H54 (cell line): Measurements from ENCODE around the gene ATXN7.

ENCODE experiments used
- DNase-seq: peaks from one replicate; pipeline ENCODE4 v3.0.0; 2011; ENCODE audit warnings: low spot score, mixed read lengths; ENCODE audit not compliant: insufficient read length
- FAIRE-seq: peaks from 3 replicates; lab custom pipeline; 2011; peaks lifted over from hg19 to GRCh38; lab: Jason Lieb, UNC
- POLR2A ChIP-seq: IDR thresholded peaks from 2 replicates; pipeline ENCODE4 v1.6.1; 2011; ENCODE audit warnings: low read depth, mild to moderate bottlenecking, low read length

Gene ATXN7

GRCh38 chr3:63992516-63993209 is 129.0 kb downstream of the ATXN7 start:
- FAIRE-seq (no peak), DNase-seq (no peak)
- no peak for TF ChIP-seq POLR2A

DNA sequence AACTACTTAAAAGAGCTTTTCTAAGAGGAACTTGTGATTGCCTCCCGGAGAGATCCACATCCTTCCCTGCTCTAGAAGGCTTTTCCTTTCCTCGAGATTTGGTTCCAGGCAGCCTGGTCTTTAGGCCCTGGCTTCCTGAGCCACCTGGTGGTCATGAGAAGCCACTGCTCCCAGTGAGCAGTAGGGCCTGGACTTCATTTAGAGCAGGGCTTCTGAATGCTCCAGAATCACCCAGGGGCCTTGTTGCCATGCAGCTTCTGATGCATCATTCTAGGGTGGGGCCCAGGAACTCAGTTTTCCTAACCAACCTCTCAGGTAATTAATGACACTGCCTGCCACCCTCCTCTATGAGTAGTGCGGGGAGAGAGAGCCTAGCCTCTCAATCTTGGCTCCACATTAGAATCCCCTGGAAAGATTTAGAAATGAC is 130.0 kb downstream of the ATXN7 start:
- peak; percentile 23 for FAIRE-seq

DNA sequence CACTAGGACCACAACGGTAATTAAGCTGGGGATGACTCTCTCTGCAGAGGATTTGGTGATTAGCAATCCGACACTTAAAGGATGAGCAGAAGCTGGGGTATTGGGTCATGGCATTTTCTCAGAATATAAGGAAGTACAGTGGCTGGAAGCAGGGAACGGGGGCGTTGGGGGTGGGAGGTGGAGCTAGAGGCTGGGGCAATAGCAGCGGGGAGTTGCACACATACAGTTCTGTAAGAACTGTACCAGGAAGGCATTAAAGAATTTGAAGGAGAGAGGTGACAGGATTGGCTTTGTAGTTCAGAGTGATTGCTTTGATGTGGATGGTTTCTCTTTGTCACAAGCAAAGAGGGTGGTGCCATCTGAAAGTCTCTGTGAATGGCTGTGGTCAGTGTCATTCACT is 131.4 kb downstream of the ATXN7 start:
- no peak for TF ChIP-seq POLR2A
- FAIRE-seq (no peak), DNase-seq (no peak)

More for the DNA sequence above, 130.0 kb downstream of the ATXN7 start:
- no peak for TF ChIP-seq POLR2A
- peak; percentile 63 for DNase-seq

DNA sequence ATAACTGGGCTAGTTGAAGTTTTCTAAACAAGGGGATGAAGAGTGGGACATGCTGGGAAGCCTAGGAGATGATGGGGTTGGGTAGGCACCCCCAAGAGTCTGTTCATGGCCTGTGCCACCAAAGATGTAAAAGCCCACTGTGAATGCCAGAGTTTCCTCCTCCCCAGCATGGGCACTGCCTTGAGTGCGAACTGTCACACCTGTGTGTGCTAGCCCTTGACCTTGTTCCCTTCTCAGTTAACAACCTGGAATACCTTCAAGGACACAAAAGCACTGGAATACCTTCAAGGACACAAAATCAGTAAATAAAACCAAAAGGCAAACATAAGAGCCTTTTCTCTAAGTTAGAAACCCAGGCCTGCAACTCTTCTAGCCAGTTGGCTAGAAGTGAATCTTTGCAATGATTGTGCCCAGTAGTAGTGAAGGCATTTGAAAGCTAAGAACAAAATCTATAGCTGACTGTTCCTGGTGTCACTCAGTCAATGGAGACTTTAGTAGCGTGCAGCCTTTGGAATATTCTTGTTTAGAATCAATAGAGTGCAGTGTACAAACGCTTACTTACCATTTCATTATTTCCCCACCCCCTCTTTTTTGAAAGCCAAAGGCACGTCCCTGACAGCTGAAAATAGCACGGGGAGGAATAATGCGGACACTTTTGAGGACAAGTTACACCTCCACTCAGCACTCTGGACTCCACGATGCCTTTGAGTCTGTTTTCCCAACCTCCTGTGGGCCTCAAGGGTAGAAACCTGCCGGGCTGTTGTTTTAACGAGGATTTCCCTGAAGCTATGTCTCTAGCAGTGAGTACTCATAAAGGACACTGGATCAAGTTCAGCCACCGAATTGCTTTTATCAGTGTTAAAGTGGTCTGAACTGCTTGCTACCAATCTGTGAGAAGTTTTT is 135.4 kb downstream of the ATXN7 start:
- FAIRE-seq (no peak), DNase-seq (no peak)
- TF ChIP-seq POLR2A, result no peak

- TF ChIP-seq POLR2A, result no peak
- DNase-seq (no peak), FAIRE-seq (no peak)
These were observed 136.9 kb downstream of the ATXN7 start for GRCh38 chr3:64000453-64001055.

GRCh38 chr3:64002233-64002632 is 138.6 kb downstream of the ATXN7 start:
- TF ChIP-seq POLR2A, result no peak
- FAIRE-seq, result no peak

DNA sequence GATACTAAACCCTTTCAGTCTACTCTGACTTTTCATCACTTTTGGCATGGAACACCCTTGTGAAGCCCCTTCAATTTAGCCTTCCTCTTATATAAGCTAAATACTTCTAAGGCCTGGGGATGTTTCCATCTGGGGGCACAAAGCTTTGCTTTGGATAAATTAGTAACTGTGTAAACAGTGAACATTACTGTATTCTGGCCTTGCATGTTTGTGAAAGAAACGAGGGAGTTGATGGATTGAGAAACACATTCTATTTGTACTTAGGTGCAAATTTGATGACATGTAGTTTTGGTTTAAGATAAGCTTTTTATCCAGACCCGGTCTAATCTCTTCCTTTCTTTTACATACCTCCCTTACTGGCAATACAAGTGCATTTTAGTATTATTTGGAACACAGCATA is 139.9 kb downstream of the ATXN7 start:
- FAIRE-seq (no peak), DNase-seq (no peak)
- no peak for TF ChIP-seq POLR2A

More at GRCh38 chr3:64002233-64002632, 138.6 kb downstream of the ATXN7 start:
- DNase-seq, result no peak

GRCh38 chr3:64008017-64008416 is 144.3 kb downstream of the ATXN7 start:
- no peak for FAIRE-seq
- TF ChIP-seq POLR2A, result no peak
- no peak for DNase-seq

- no peak for TF ChIP-seq POLR2A
- FAIRE-seq (no peak), DNase-seq (no peak)
These were observed 145.1 kb downstream of the ATXN7 start for GRCh38 chr3:64008487-64009351.

GRCh38 chr3:64009528-64009927 is 145.9 kb downstream of the ATXN7 start:
- no peak for DNase-seq
- TF ChIP-seq POLR2A, result no peak
- no peak for FAIRE-seq

DNA sequence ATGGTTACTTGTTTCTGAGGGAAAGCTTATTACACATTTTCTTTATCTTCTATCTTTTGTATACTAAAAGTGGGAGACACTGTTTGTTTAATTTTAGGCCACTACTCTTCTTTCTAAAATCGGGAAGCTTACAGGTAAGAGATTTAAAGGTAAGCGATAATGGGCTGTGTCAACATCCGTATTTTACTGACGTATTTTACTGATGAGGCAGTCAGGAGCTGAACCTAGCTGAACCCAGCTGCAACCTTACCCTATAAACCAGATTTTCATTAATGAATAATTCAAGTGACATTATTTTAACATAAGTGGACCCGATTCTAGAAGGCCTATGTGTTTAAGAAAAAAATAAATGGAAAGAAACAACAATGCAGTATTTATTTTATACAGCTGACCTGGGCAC is 146.5 kb downstream of the ATXN7 start:
- TF ChIP-seq POLR2A, result no peak
- FAIRE-seq, result no peak
- DNase-seq, result no peak

GRCh38 chr3:64011685-64012084 is 148.0 kb downstream of the ATXN7 start:
- no peak for DNase-seq
- FAIRE-seq, result peak; percentile 93
- no peak for TF ChIP-seq POLR2A
